HCT116 (cell line): ENCODE results near the gene SZRD1.

ENCODE experiments used
- EZH2 ChIP-seq: fragments of 200-600 bp; sonication (generic); IDR thresholded peaks from 2 replicates; pipeline ENCODE4 v1.6.1; 2017; ENCODE audit warnings: antibody characterized with exemption, mixed run types
- MAX ChIP-seq: IDR thresholded peaks from 2 replicates; pipeline ENCODE4 v1.6.1; 2012
- ZBTB33 ChIP-seq: IDR thresholded peaks from 2 replicates; pipeline ENCODE4 v1.6.1; 2011; ENCODE audit warnings: mild to moderate bottlenecking, low read length, moderate library complexity; ENCODE audit not compliant: insufficient replicate concordance; ENCODE audit errors: extremely low read depth

GRCh38 chr1:16378443-16378842, 11.4 kb downstream of the SZRD1 start:
- no peak for TF ChIP-seq EZH2
- TF ChIP-seq MAX = no peak
- no peak for TF ChIP-seq ZBTB33
